SK-N-SH (cell line): ENCODE data around the gene SULT1A4. TPM values are rescaled to one million over a fixed set of nuclear protein-coding genes. Genes with fewer than 3 reads are reported as not detected.
"Not testable (repeated sequence)": the region's sequence is repeated elsewhere in the genome, so short reads cannot be mapped to it uniquely, and the experiment has no call there.

Experiments
- CTCF ChIA-PET: fragments of 300-600, 350-600 bp; formaldehyde crosslinking; extraction: SDS; loops from one replicate; lab custom pipeline; 2021; lab: Yijun Ruan, JAX
- POLR2A ChIA-PET: fragments of 350-600 bp; sonication (Branson Sonifier 250); formaldehyde crosslinking; extraction: SDS; loops from one replicate; lab custom pipeline; 2020; ENCODE audit warnings: antibody characterized with exemption, inconsistent platforms; lab: Yijun Ruan, JAX
- DNase-seq: peaks from one replicate; pipeline ENCODE4 v3.0.0; 2012
- H2AFZ ChIP-seq: fragments of 200-600 bp; sonication (generic); 2 replicates; pipeline ENCODE4 v1.8.1; 2016; ENCODE audit warnings: antibody characterized with exemption, mild to moderate bottlenecking, low read depth
- H3F3A ChIP-seq: fragments of 200-600 bp; sonication (generic); replicated peaks from 2 replicates; pipeline ENCODE3; 2016; ENCODE audit warnings: antibody characterized with exemption, mild to moderate bottlenecking; ENCODE audit not compliant: insufficient read depth
- H3K27ac ChIP-seq, 2 experiments: fragments of 200-500 bp in 1 of 2; fragments of 200-600 bp in 1 of 2; sonication (Bioruptor generic) in 1 of 2; sonication (generic), shearing (Covaris generic) in 1 of 2; 2 replicates each; pipeline versions ENCODE4 v1.5.1 to v1.6.1; 2014 to 2016; ENCODE audit warnings: low read depth in 2 of 2, inconsistent platforms in 1 of 2, low read length in 1 of 2, mild to moderate bottlenecking in 1 of 2, mixed read lengths in 1 of 2
- H3K27me3 ChIP-seq: fragments of 200-600 bp; sonication (generic), shearing (Covaris generic); 2 replicates; pipeline ENCODE4 v1.6.1; 2016; ENCODE audit warnings: mixed run types; ENCODE audit not compliant: insufficient read depth
- H3K36me3 ChIP-seq, 2 experiments: fragments of 200-500 bp in 1 of 2; fragments of 200-600 bp in 1 of 2; sonication (Bioruptor generic) in 1 of 2; sonication (generic) in 1 of 2; replicated peaks in 1 of 2; 2 replicates each; pipeline versions ENCODE3 to v1.5.1; 2014 to 2016; ENCODE audit warnings: low read length in 1 of 2, mild to moderate bottlenecking in 1 of 2; ENCODE audit not compliant: insufficient read depth in 2 of 2, control insufficient read depth in 1 of 2
- H3K4me1 ChIP-seq, 2 experiments: fragments of 200-500 bp in 1 of 2; fragments of 200-600 bp in 1 of 2; sonication (Bioruptor generic) in 1 of 2; sonication (generic), shearing (Covaris generic) in 1 of 2; 2 replicates each; pipeline versions ENCODE4 v1.5.1 to v1.6.1; 2014 to 2016; ENCODE audit warnings: low read depth in 1 of 2, low read length in 1 of 2, mixed run types in 1 of 2; ENCODE audit not compliant: insufficient read depth in 2 of 2, control insufficient read depth in 1 of 2
- H3K4me2 ChIP-seq: fragments of 200-600 bp; sonication (generic), shearing (Covaris generic); 2 replicates; pipeline ENCODE4 v1.6.1; 2017; ENCODE audit warnings: mixed run types
- H3K4me3 ChIP-seq, 2 experiments: fragments of 200-500 bp in 1 of 2; fragments of 200-600 bp in 1 of 2; sonication (Bioruptor generic) in 1 of 2; sonication (generic), shearing (Covaris generic) in 1 of 2; 2 replicates each; pipeline versions ENCODE4 v1.5.1 to v1.8.1; 2014 to 2016; ENCODE audit warnings: low read depth in 2 of 2, inconsistent platforms in 1 of 2, low read length in 1 of 2, mild to moderate bottlenecking in 1 of 2, mixed read lengths in 1 of 2, moderate library complexity in 1 of 2
- H3K79me2 ChIP-seq: fragments of 200-600 bp; sonication (generic); 2 replicates; pipeline ENCODE4 v1.8.1; 2017; ENCODE audit warnings: mild to moderate bottlenecking; ENCODE audit not compliant: insufficient read depth
- H3K9ac ChIP-seq: fragments of 200-600 bp; sonication (generic); 2 replicates; pipeline ENCODE4 v1.6.1; 2017; ENCODE audit warnings: mixed run types
- H3K9me2 ChIP-seq: fragments of 200-600 bp; sonication (generic); 2 replicates; pipeline ENCODE4 v1.6.1; 2017; ENCODE audit warnings: mixed run types
- H3K9me3 ChIP-seq: fragments of 200-600 bp; sonication (generic); 2 replicates; pipeline ENCODE4 v1.6.1; 2017; ENCODE audit warnings: mixed run types, mild to moderate bottlenecking, moderate library complexity
- H4K20me1 ChIP-seq: fragments of 200-600 bp; sonication (generic); 2 replicates; pipeline ENCODE4 v1.6.1; 2017; ENCODE audit warnings: mild to moderate bottlenecking, mixed run types; ENCODE audit not compliant: insufficient read depth
- WGBS: methylation state at CpG from one replicate; pipeline ENCODE4 v1.1.6; 2017; ENCODE audit warnings: low lambda C conversion rate; 5-methylcytosine and 5-hydroxymethylcytosine counted together
- polyA plus RNA-seq, 3 experiments: library from polyadenylated mRNA; depleted of rRNA; stranded (reverse); fragments of >200 nt; gene quantifications; 2 replicates each; pipeline ENCODE4 v1.2.3, GENCODE V29; 2012

Gene SULT1A4
- polyA plus RNA-seq (2012; rRNA removed), result 1.2 and 2.6 TPM in 2 replicates
- 0.45 and 0.50 TPM in 2 replicates for polyA plus RNA-seq (2012; cell fraction: cytosol; rRNA removed)
- polyA plus RNA-seq (2012; cell fraction: nucleus; rRNA removed), result 11.8 and 13.8 TPM in 2 replicates

- H4K20me1 ChIP-seq, H3K9me3 ChIP-seq, H3K36me3 ChIP-seq, H3K27ac ChIP-seq, CTCF ChIA-PET, H3K79me2 ChIP-seq, H3K4me1 ChIP-seq, H3K4me2 ChIP-seq, POLR2A ChIA-PET, H2AFZ ChIP-seq, H3K4me3 ChIP-seq, H3K9ac ChIP-seq, DNase-seq, H3K9me2 ChIP-seq, H3F3A ChIP-seq, H3K27me3 ChIP-seq: not testable (repeated sequence)
- WGBS, result no CpG with 5 or more reads among the region's 13 CpGs
Measured at GRCh38 chr16:29459706-29460646, at the start of gene SULT1A4. SULT1A4 (plus strand) TSS chr16:29459913; CDS start chr16:29461386, 1,473 bp downstream.

- DNase-seq, H3K4me3 ChIP-seq, H3K27ac ChIP-seq, H3K4me1 ChIP-seq, CTCF ChIA-PET, H3K9ac ChIP-seq, H3K79me2 ChIP-seq, H4K20me1 ChIP-seq, POLR2A ChIA-PET, H3K36me3 ChIP-seq, H3K9me3 ChIP-seq, H3K9me2 ChIP-seq, H2AFZ ChIP-seq, H3K27me3 ChIP-seq, H3K4me2 ChIP-seq, H3F3A ChIP-seq: not testable (repeated sequence)
- WGBS, result 98% methylated on average over 2 of the region's 2 CpGs
Measured at GRCh38 chr16:29423587-29423986, 36.1 kb upstream of the SULT1A4 start.

GRCh38 chr16:29425390-29425789, 34.3 kb upstream of the SULT1A4 start:
- H3K4me2 ChIP-seq, POLR2A ChIA-PET, H3K4me1 ChIP-seq, H3K27me3 ChIP-seq, H3K9ac ChIP-seq, H3K9me2 ChIP-seq, H3K27ac ChIP-seq, H3K79me2 ChIP-seq, DNase-seq, H4K20me1 ChIP-seq, H2AFZ ChIP-seq, H3K9me3 ChIP-seq, H3F3A ChIP-seq, H3K36me3 ChIP-seq, CTCF ChIA-PET, H3K4me3 ChIP-seq: not testable (repeated sequence)
- 96% methylated on average over 3 of the region's 3 CpGs for WGBS

- H3K9me2 ChIP-seq, H3K4me3 ChIP-seq, H4K20me1 ChIP-seq, H2AFZ ChIP-seq, H3K9me3 ChIP-seq, DNase-seq, H3K27me3 ChIP-seq, CTCF ChIA-PET, POLR2A ChIA-PET, H3K36me3 ChIP-seq, H3K27ac ChIP-seq, H3K79me2 ChIP-seq, H3K4me2 ChIP-seq, H3F3A ChIP-seq, H3K9ac ChIP-seq, H3K4me1 ChIP-seq: not testable (repeated sequence)
- no CpG with 5 or more reads among the region's 21 CpGs for WGBS
Measured at GRCh38 chr16:29453754-29454153, 6.0 kb upstream of the SULT1A4 start.

GRCh38 chr16:29454269-29454668, 5.4 kb upstream of the SULT1A4 start, which contains the start of the genes BOLA2 and SLX1B:
BOLA2 (minus strand) TSS chr16:29454351; CDS start chr16:29454253, 98 bp downstream.
SLX1B (plus strand) TSS chr16:29454533.
- H3K9me3 ChIP-seq, H2AFZ ChIP-seq, H3K36me3 ChIP-seq, H3K4me1 ChIP-seq, H3K79me2 ChIP-seq, CTCF ChIA-PET, POLR2A ChIA-PET, DNase-seq, H4K20me1 ChIP-seq, H3K9me2 ChIP-seq, H3K27ac ChIP-seq, H3F3A ChIP-seq, H3K4me3 ChIP-seq, H3K4me2 ChIP-seq, H3K27me3 ChIP-seq, H3K9ac ChIP-seq: not testable (repeated sequence)
- no CpG with 5 or more reads among the region's 33 CpGs for WGBS

GRCh38 chr16:29454828-29455227, 4.9 kb upstream of the SULT1A4 start:
- H2AFZ ChIP-seq, H3K36me3 ChIP-seq, H3K27ac ChIP-seq, H3K27me3 ChIP-seq, H3K4me1 ChIP-seq, H3K9me2 ChIP-seq, H3K4me2 ChIP-seq, DNase-seq, CTCF ChIA-PET, H3K4me3 ChIP-seq, POLR2A ChIA-PET, H3K9ac ChIP-seq, H3K79me2 ChIP-seq, H3F3A ChIP-seq, H4K20me1 ChIP-seq, H3K9me3 ChIP-seq: not testable (repeated sequence)
- no CpG with 5 or more reads among the region's 29 CpGs for WGBS
